Gastroesophageal sphincter (tissue), 4 donors: ENCODE results near the gene ADGRF3. TPM values are rescaled to one million over a fixed set of nuclear protein-coding genes. Genes with fewer than 3 reads are reported as not detected.
"Not testable (repeated sequence)": the region's sequence is repeated elsewhere in the genome, so short reads cannot be mapped to it uniquely, and the experiment has no call there.

Source experiments
- ATAC-seq: fragments of 150-250 bp; one replicate; pipeline ENCODE4 v1.9.1; 2016; ENCODE audit warnings: mild to moderate bottlenecking, moderate library complexity
- H3K27ac ChIP-seq, 4 donors: fragments of 200-600 bp; sonication (generic) in 3 of 4; 1 replicate in 3 of 4; 2 replicates in 1 of 4; pipeline ENCODE4 v1.5.1; 2016 to 2019
- H3K27me3 ChIP-seq: fragments of 200-600 bp; sonication (generic); one replicate; pipeline ENCODE4 v1.5.1; 2019
- H3K36me3 ChIP-seq, 2 donors: fragments of 200-600 bp; sonication (generic); one replicate each; pipeline ENCODE4 v1.5.1; 2019; ENCODE audit warnings: control low read depth in 1 of 2
- H3K4me1 ChIP-seq, 3 donors: fragments of 200-600 bp; sonication (generic); 1 replicate in 2 of 3; 2 replicates in 1 of 3; pipeline ENCODE4 v1.5.1; 2016 to 2019; ENCODE audit warnings: control low read depth in 2 of 3
- H3K4me3 ChIP-seq, 2 donors: fragments of 200-600 bp; sonication (generic); one replicate each; pipeline ENCODE4 v1.5.1; 2019; ENCODE audit warnings: mild to moderate bottlenecking in 1 of 2, moderate library complexity in 1 of 2
- H3K9me3 ChIP-seq, 3 donors: fragments of 200-600 bp; sonication (generic); one replicate each; pipeline ENCODE4 v1.5.1; 2017 to 2019; ENCODE audit warnings: control low read depth in 2 of 3
- EP300 ChIP-seq: sonication (generic); formaldehyde crosslinking; IDR thresholded peaks from one replicate; pipeline ENCODE4 v1.6.1; 2017; ENCODE audit warnings: antibody characterized with exemption, mild to moderate bottlenecking
- POLR2A ChIP-seq, 2 donors: fragments of 450-650 bp; IDR thresholded peaks; one replicate each; pipeline ENCODE4 v1.6.1; 2017; ENCODE audit warnings: antibody characterized with exemption in 2 of 2, mild to moderate bottlenecking in 2 of 2, moderate library complexity in 1 of 2
- POLR2AphosphoS5 ChIP-seq: sonication (generic); formaldehyde crosslinking; IDR thresholded peaks from one replicate; pipeline ENCODE4 v1.6.1; 2017; ENCODE audit warnings: antibody characterized with exemption
- WGBS, 2 donors: methylation state at CpG; one replicate each; pipeline ENCODE4 v1.1.5; 2018; ENCODE audit warnings: low coverage in 1 of 2; 5-methylcytosine and 5-hydroxymethylcytosine counted together
- total RNA-seq, 4 donors: library from RNA; depleted of rRNA; stranded (reverse); fragments of >200 nt; gene quantifications; one replicate each; pipeline ENCODE4 v1.1.0, GENCODE V29; 2016
- TF ChIP-seq, protein P1 (sequence below), 4 experiments: fragments of 200-600 bp in 2 of 4; fragments of 450-650 bp in 2 of 4; sonication (generic) in 1 of 4; IDR thresholded peaks; one replicate each; pipeline ENCODE4 v1.5.1; 2017 to 2019; ENCODE audit warnings: antibody characterized with exemption in 4 of 4, mild to moderate bottlenecking in 2 of 4, moderate library complexity in 2 of 4

ADGRF3 gene
- total RNA-seq, 4 donors from 2014 or later = not detected

- WGBS, 2 donors = 56 to 68% methylated on average over 2 to 3 of the region's 3 CpGs
- Histone ChIP-seq H3K9me3 (no peaks in the 10 kb centered on the region), H3K27ac (no peak overlapping the region), H3K4me3 (no peak overlapping the region), H3K4me1 (no peaks in the 10 kb centered on the region), H3K36me3 (no peaks in the 10 kb centered on the region), H3K27me3 (no peaks in the 10 kb centered on the region)
- TF ChIP-seq, protein P1, sequence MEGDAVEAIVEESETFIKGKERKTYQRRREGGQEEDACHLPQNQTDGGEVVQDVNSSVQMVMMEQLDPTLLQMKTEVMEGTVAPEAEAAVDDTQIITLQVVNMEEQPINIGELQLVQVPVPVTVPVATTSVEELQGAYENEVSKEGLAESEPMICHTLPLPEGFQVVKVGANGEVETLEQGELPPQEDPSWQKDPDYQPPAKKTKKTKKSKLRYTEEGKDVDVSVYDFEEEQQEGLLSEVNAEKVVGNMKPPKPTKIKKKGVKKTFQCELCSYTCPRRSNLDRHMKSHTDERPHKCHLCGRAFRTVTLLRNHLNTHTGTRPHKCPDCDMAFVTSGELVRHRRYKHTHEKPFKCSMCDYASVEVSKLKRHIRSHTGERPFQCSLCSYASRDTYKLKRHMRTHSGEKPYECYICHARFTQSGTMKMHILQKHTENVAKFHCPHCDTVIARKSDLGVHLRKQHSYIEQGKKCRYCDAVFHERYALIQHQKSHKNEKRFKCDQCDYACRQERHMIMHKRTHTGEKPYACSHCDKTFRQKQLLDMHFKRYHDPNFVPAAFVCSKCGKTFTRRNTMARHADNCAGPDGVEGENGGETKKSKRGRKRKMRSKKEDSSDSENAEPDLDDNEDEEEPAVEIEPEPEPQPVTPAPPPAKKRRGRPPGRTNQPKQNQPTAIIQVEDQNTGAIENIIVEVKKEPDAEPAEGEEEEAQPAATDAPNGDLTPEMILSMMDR (IDR thresholded peaks at IDR 0.05) = no peak
- TF ChIP-seq EP300 (no peak), POLR2A (IDR thresholded peaks at IDR 0.05) (no peak), POLR2AphosphoS5 (no peak)
- ATAC-seq = no peak
Observed at GRCh38 chr2:26324903-26325302, 21.7 kb downstream of the ADGRF3 start.

DNA sequence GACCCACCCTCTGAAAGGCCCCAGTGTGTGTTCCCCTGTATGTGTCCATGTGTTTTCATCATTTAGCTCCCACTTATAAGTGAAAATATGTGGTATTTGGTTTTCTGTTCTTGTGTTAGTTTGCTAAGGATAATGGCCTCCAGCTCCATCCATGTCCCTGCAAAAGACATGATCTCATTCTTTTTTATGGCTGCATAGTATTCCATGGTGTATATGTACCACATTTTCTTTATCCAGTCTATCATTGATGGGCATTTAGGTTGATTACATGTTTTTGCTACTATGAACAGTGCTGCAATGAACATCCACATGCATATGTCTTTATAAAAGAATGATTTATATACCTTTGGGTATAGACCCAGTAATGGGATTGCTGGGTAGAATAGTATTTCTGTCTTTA is 22.1 kb downstream of the ADGRF3 start:
- H3K4me3 ChIP-seq, H3K27me3 ChIP-seq, ATAC-seq: not testable (repeated sequence)

DNA sequence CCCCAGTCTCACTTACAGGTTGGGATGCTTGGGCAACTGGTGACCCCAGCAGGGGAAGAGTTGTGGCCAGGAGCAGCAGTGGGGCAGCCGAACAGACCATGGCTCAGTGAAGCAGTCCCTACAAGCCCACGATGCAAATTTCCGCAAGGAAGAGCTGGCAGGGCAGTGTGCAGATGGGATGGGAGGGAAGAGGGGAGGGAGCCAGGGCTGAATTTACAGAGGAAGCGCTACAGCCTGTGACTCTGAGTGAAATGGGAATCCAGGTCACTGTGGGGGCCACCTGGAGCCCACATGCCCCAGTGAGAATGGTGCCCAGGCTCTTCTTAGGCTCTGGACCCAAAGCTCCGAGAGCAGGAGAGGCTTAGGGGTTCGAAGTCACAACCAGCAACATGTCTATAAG is 27.6 kb downstream of the ADGRF3 start:
- no peaks in the 10 kb centered on the region for H3K4me1 ChIP-seq
- peaks cover 12% of the 10 kb centered on the region for H3K27me3 ChIP-seq
- H3K36me3 ChIP-seq = no peaks in the 10 kb centered on the region
- H3K4me3 ChIP-seq = no peak overlapping the region
- TF ChIP-seq POLR2A (IDR thresholded peaks at IDR 0.05) (no peak), EP300 (no peak), POLR2AphosphoS5 (no peak)
- TF ChIP-seq, protein P1 (IDR thresholded peaks at IDR 0.05) = no peak
- 72 to 81% methylated on average over 4 to 5 of the region's 6 CpGs for WGBS, 2 donors
- no peaks in the 10 kb centered on the region for H3K9me3 ChIP-seq
- no peak for ATAC-seq
- no peak overlapping the region for H3K27ac ChIP-seq

More for the DNA sequence above, 22.1 kb downstream of the ADGRF3 start:
- H3K4me1 ChIP-seq, H3K9me3 ChIP-seq, H3K36me3 ChIP-seq, H3K27ac ChIP-seq: not testable (repeated sequence)

- H3K9me3 ChIP-seq = no peaks in the 10 kb centered on the region
- H3K4me1 ChIP-seq = no peaks in the 10 kb centered on the region
- H3K27me3 ChIP-seq = peaks cover 12% of the 10 kb centered on the region
- no peak overlapping the region for H3K4me3 ChIP-seq
- 87 to 90% methylated on average over 3 to 5 of the region's 8 CpGs for WGBS, 2 donors
- TF ChIP-seq EP300 (no peak), POLR2A (IDR thresholded peaks at IDR 0.05) (no peak), POLR2AphosphoS5 (no peak)
- TF ChIP-seq, protein P1 (IDR thresholded peaks at IDR 0.05) = no peak
- no peaks in the 10 kb centered on the region for H3K36me3 ChIP-seq
- no peak for ATAC-seq
- no peak overlapping the region for H3K27ac ChIP-seq
Observed at GRCh38 chr2:26317377-26318105, 29.0 kb downstream of the ADGRF3 start.

DNA sequence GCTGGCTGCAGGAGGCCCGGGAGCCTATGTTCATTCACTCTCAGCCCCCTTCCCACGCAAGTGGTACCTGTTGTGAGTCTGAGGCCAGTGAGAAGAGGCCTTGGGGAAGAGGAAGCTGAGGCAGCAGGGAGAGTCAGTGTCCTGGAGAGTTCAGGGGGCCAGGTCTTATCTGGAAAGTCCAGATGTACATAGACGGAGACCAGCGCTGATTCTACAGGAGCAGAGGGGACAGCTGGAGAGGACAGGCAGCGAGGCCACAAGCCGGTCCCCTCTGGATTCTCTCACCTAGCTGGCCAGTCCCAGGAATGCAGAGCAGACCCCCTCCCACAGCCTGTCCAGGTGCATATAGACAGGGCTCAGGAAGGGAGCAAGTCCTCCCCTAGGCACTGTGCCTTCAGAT is 29.7 kb downstream of the ADGRF3 start:
- ATAC-seq = no peak
- 82% methylated on average over 4 of the region's 6 CpGs; no CpG with 5 or more reads in 1 of the 2 donors for WGBS, 2 donors
- TF ChIP-seq, protein P1 (IDR thresholded peaks at IDR 0.05) = no peak
- TF ChIP-seq POLR2AphosphoS5 (no peak), EP300 (no peak), POLR2A (IDR thresholded peaks at IDR 0.05) (no peak)

More for the DNA sequence above, 29.7 kb downstream of the ADGRF3 start:
- H3K9me3 ChIP-seq = no peaks in the 10 kb centered on the region
- no peak overlapping the region for H3K27ac ChIP-seq
- H3K36me3 ChIP-seq = no peaks in the 10 kb centered on the region
- no peak overlapping the region for H3K4me3 ChIP-seq
- peaks cover 12% of the 10 kb centered on the region for H3K27me3 ChIP-seq
- H3K4me1 ChIP-seq = no peaks in the 10 kb centered on the region
